Pulmonary artery endothelial cell (primary cell): Measurements from ENCODE around the gene HNRNPR. TPM values are rescaled to one million over a fixed set of nuclear protein-coding genes. Genes with fewer than 3 reads are reported as not detected.
"Not testable (repeated sequence)": the region's sequence is repeated elsewhere in the genome, so short reads cannot be mapped to it uniquely, and the experiment has no call there.

Experiments used
- DNase-seq: peaks from one replicate; pipeline ENCODE4 v3.0.0-alpha.2; 2011; ENCODE audit warnings: low read depth, low spot score
- total RNA-seq: library from RNA; depleted of rRNA; stranded (reverse); fragments of >200 nt; gene quantifications from 2 replicates; pipeline ENCODE4 v1.2.3, GENCODE V29; 2014

HNRNPR gene
- total RNA-seq: 130 and 171 TPM in 2 replicates

GRCh38 chr1:23344111-23344986 lies at the start of gene HNRNPR:
Gene HNRNPR (minus strand): TSS chr1:23344284. CDS start chr1:23341008, 3,276 bp downstream.
- DNase-seq: peak; percentile 100

DNA sequence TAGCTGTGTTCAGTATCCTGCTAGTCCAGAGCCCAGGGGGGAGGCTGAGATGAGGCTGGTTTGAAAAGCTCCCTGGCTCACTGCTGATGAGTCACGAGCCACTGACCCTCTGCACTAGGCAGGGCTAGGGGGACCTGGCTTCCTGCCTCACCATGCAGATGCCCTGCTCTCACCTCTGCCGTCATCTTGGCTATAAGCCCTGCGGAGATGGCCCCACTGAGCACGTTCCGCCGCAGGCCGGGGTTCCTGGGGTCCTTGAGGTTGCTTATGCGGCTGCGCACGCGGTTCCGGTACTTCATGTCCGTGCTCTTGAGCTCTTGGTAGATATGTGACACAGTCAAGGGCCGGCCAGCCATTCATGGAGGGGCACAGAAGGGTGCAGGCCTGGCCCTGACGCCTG lies 49.6 kb upstream of the HNRNPR start:
- no peak for DNase-seq

GRCh38 chr1:23392125-23392855 lies 48.2 kb upstream of the HNRNPR start:
- no peak for DNase-seq

GRCh38 chr1:23389837-23390321 lies 45.8 kb upstream of the HNRNPR start:
- DNase-seq: no peak

GRCh38 chr1:23387494-23387893 lies 43.4 kb upstream of the HNRNPR start:
- DNase-seq: no peak

GRCh38 chr1:23385119-23385621 lies 41.1 kb upstream of the HNRNPR start:
- DNase-seq: no peak

DNA sequence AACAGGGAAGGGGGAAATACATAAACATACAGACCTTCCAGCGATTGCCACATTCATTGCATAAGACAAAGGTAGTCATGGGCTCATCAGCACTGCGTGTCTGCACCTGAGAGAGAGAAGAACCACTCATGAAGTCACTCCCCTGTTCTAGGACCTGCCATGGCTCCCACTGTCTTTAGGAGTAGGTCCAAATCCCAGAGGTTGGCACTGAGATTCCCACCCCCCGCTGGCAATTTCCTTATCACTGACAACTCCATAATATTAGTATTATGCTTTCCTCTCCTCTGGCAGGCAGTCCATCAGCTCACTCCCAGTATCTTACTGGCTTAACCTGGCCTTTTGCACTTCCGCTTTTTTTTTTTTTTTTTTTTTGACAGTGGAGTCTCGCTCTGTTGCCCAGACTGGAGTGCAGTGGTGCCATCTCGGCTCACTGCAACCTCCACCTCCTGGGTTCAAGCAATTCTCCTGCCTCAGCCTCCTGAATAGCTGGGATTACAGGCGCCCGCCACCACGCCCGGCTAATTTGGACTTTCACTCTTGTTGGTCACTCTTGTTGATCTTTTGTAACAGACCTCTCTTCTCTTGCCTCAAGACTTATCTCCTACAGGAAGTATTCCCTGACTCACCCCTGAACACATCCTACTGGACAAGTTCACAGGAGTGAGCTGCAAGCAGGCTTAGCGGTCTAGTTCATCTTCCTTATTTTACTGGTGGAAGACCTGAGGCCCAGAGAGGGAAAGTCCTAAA lies 40.4 kb upstream of the HNRNPR start:
- DNase-seq: no peak

DNA sequence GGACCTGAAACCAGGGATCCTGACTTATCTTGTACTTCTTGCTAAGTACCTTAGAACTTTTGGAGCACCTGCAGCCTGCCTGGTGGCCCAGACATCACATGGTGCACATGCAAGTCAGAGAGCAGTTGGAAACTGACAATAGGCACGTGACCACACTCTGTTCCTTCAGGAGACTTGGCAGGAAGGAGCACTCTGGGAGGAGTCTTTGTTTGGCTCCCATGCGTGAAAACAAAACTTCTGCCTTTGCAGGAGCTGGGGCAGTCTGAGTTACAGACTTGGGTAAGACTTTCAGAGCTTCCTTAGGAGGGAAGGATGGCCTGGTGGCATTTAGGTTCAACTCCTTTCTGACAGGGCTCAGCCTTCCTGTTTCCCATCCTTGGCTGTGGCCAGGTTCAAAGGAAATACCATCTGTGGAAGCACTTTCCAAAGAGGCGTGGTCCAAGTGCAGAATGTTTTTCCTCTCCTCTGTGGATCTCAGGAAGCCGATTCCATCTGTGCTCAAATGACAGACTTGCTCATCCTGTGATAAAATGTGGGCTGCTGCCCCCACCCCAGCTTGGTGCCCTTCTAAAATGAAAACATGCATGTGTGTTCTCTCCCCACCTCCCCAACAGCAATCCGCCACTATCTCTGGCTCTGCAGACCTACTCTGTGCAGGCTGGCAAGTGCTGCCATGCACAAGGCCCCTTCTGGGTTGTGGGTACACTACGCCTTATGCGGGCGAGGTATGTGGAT lies 39.7 kb upstream of the HNRNPR start:
- no peak for DNase-seq

GRCh38 chr1:23381233-23381885 lies 37.3 kb upstream of the HNRNPR start:
- DNase-seq: no peak

DNA sequence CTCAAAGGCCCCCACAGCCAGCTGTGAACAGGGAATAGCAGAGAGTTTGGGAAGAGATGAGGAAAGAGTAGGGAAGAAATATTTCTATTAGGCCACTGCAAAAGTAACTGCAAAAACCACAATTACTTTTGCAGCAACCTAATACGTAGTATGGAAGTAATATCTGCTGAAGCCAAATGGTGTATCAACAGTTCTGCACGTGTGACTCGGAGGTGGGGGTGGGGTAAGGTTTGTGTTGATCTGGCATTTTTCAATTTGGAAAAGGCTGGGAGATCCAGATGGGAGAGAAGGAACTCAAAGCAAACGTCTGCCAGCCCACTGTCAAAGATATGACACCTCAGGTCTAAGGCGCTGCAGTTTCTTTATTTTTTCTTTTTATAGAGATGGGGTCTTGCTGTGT lies 36.6 kb upstream of the HNRNPR start:
- no peak for DNase-seq

GRCh38 chr1:23380236-23380635 lies 36.2 kb upstream of the HNRNPR start:
- DNase-seq: not testable (repeated sequence)

GRCh38 chr1:23376890-23377811 lies 33.1 kb upstream of the HNRNPR start:
- DNase-seq: no peak

DNA sequence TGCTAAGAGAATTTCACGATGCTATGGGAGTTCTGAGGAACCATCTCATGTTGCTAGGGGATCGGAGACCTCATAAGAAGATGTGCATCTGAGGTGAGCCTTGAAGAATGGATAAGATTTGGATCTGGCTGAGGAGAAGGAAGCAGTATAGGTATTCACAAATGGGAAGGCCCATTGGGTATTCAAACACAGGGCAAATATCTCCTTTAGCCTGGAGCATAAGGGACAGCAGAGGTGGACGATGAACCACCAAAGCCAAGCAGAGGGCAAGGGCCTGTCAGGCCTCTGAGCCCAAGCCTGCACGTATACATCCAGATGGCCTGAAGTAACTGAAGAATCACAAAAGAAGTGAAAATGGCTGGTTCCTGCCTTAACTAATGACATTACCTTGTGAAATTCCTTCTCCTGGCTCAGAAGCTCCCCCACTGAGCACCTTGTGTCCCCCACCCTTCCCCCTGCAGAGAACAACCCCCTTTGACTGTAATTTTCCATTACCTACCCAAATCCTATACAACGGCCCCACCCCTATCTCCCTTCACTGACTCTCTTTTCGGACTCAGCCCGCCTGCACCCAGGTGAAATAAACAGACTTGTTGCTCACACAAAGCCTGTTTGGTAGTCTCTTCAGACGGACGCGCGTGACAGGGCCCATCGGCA lies 30.1 kb upstream of the HNRNPR start:
- not testable (repeated sequence) for DNase-seq

DNA sequence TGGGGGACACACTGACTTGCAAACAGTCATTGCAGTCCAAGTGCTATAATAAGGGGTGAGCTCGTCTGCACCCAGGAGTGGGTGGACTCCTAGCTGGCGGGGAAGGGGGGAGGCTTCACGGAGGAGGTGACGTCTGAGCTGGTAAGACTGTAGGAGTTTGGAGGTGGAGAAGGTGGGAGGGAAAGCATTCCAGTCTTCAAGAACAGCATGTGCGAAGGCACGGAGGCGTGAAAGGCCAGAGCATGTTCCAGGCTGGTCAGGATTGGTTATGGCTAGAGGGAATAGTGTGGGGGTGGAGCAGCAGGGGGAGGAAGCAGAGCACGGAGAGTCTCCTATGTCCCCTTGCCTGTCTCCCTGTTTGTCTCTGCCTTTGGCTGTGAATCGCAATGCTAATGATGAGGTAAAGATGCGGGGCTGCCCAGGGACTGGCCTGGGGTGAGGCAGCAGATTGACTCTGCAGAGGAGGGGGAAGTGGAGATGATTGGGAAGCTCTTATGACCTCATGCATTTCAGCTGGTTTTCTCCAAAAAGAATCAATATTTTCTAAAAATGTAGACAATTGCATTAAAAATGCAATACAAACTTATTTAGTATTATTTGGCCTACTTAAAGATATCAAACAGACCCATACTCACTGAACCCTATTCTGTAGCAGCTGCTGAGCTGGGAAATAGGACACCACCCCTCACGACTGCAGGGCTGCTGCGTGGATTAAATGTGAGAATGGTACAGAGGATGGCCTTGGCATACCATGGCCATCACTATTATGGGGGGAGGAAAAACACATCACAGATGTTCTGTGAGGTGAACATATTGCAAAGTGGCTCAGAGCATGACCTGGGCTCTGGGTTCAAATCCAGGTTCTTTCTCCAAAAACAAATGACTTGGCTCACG lies 28.1 kb upstream of the HNRNPR start:
- DNase-seq: no peak

DNA sequence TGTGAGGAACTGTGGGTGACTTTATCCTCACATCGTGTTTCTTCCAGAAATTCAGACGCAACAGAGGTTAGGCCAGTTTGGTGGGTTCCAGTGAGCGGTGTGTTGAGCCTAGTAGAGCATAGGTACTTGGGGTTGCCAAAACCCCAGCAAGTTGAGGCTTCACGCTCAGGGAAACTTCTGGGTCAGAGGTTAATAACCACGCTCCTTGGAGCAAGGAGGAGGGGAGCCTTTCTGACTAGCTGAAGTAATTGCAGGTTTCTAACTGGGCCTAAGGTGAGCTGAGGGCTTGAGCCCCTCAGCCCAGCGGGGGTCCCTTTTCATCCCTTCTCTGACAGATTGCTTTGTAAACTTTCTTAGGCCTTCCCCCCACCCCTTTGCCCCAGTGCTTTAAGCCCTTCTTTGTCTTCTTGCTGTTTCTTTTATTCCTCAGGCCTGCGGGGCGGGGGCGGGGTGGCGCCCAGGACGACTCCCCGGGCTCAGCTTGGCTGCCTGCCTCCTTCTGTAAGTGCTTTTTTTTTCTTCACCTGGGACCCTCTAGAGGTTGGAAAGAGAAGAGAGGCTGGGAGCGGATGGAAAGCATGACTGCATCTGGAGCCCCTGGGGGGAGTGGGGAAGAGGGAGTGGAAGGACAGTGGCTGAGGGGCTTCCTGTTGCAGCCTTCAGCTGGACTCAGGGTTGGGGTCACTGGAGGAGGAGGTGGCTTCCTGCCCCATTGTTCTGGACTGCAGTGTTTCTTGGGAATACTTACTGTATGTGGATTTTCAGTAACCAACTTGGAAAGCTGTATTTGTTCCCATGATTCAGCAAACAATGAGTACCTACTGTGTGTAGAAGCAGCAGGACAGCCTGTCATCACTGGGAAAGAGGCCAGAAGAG lies 26.9 kb upstream of the HNRNPR start:
- no peak for DNase-seq

DNA sequence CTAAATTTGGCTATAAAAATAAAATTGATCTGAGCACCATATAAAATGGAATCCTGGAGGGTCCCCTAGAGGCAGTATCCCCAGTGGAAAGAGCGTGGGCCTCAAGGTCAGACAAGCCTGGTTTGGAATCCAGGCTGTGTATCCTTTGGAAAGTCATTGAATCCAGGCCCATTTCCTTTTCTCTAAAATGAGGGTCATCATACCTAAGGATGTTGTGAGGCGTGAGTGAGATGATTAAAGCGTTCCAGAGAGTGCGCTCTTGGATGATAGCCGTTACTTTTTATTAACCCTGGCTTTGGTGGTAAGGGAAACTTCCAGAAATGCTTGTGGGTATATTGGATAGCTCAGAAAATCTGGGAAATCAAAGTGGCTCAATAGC lies 26.2 kb upstream of the HNRNPR start:
- no peak for DNase-seq
